Measurements from ENCODE around the gene SHROOM3.

The SHROOM3 gene

DNA sequence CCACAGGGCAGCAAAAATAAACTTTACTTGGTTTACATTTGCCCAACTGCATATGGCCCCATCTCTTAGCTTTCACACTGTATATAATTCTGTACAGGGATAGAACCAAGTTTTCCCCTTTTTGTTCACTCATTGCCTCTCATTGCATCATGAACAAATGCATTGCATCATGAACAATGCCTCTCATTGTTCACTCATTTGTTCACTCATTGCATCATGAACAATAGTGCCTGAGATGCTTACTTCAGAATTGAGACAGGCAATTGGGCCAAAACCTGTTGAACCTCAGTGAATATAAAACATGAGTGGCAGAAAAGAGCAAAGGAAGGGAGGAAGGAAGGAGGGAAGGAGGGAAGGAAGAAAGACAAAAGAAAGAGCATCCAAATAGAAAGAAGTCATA, 364.7 kb downstream of the SHROOM3 start:
- no peak for DNase-seq

- no peak for DNase-seq
Observed at GRCh38 chr4:76800902-76801301, 365.9 kb downstream of the SHROOM3 start.

DNA sequence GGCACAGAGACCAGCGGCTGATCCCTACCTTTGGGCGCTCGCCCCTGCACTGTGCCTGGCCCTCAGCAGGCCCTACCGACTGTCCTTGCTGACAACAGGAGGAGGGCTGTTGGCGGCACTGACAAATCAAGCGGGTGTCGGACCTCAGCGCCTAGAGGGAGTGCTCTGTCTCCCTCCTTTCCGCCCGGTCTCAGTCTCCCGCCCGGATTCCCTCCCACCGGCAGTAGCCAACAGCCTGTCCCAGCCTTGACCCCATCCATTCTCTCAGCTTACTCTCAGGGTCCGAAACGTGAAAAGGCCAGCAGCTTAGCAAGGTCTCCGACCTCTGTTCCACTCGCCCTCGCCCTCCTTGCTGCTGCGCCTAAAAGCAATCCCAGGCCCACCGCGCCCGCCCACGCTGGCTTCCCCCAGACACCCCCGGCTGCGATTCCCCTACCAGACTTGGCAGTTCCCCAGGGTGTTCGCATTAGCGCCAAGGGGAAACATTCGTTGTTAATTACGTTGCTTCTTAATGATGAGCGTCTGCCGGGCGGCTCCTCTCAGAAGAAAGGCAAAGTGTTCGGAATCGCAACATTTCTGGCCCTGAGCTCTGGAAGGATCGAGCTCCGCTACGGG, 366.7 kb downstream of the SHROOM3 start:
- DNase-seq, result no peak

DNA sequence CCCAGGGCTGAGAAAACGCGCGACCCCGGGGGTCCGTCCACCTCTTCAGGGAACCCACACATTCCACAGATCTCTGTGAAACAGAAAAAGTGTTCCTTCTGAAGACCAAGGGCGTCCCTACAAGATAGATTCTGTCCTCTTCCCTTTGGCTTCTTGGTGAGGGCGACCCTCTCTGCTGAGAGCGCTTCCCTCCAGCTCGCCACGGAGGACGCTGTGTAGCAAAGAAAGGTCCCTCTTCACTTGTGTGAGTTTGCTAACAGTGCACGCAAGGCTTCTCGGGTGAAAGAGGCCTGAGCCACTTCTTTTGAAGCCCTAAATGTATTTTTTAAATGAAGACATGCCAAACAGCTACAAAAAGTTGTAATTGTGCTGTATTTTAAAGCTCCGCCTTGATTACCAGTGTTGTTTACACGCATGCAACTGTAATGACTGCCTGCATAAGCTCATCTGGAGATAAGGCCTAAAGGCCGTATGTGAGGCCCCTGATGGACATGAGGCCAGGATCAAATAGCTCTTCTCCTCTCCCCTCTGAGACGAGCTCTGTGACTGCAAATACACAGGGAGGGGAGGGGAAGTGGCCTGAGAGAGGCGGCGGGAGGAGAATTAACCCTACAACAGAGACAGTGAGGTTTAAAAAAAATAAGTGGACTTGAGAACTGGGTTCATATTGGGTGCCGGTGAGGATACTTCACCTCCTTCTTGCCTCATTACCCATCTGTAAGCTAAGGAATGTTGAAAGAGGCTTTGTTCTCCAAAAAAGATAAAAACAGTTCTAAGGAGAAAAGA, 367.4 kb downstream of the SHROOM3 start:
- DNase-seq, result no peak

GRCh38 chr4:76803522-76803921, 368.5 kb downstream of the SHROOM3 start:
- DNase-seq, result no peak

GRCh38 chr4:76804096-76804495, 369.1 kb downstream of the SHROOM3 start:
- no peak for DNase-seq

GRCh38 chr4:76806346-76806745, 371.3 kb downstream of the SHROOM3 start:
- no peak for DNase-seq

DNA sequence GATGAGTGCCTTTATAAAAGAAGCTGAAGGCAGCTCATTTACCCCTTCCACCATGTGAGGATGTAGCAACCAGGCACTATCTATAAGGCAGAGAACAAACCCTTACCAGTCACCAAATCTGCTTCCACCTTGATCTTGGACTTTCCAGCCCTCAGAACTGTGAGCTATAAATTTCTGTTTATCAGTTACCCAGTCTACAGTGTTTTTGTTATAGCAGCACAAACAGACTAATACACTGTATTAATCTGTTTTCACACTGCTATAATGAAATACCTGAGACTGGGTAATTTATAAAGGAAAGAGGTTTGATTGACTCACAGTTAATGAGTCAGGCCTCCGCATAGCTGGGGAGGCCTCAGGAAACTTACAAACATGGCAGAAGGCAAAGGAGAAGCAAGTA, 371.7 kb downstream of the SHROOM3 start:
- no peak for DNase-seq

- no peak for DNase-seq
Observed at GRCh38 chr4:76809594-76810305, 374.7 kb downstream of the SHROOM3 start.

GRCh38 chr4:76811604-76812412, 376.8 kb downstream of the SHROOM3 start:
- DNase-seq, result no peak

DNA sequence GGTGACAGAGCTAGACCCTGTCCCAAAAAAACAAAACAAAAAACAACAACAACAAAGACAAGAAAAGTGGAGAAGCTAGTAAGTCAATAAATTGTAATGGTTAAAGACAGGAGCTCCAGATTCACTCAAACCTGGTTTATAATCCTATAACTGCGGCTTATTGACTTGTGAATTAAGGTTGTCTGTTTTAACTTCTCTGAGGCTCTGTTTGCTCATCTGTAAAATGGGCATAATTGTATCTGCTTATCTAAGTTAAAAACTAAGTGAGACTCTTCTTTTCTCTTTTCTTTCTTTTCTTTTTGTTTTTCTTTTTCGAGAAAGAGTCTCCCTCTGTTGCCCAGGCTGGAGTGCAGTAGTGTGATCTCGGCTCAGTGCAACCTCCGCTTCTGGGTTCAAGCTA, 378.0 kb downstream of the SHROOM3 start:
- DNase-seq, result no peak

GRCh38 chr4:76821641-76822040, 386.6 kb downstream of the SHROOM3 start:
- no peak for DNase-seq

- no peak for DNase-seq
Observed at GRCh38 chr4:76822303-76822702, 387.3 kb downstream of the SHROOM3 start.

DNA sequence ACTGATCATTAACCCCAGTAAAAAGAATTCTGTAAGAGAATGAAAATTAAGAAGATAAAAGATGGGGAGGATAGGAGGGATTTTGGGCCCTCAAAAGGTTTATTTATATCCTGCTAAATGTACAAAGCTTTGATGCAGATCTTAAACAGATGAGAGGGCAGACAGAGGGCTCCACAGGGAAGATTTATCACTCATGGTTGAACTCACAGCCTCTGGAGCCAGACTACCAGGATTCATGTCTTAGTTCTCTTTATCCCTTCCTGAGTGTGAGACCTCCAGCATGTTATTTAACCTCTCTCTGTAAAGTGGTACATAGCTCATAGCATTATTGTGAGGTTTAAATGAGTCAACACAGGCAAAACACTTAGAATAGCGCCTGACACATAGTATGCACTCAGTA, 388.5 kb downstream of the SHROOM3 start:
- no peak for DNase-seq

GRCh38 chr4:76830612-76830963, 395.6 kb downstream of the SHROOM3 start:
- no peak for DNase-seq

- DNase-seq, result no peak
Observed at GRCh38 chr4:76830964-76831703, 396.1 kb downstream of the SHROOM3 start.

GRCh38 chr4:76831711-76832373, 396.8 kb downstream of the SHROOM3 start:
- DNase-seq, result no peak
